Breast epithelium (tissue), 4 donors: ENCODE data around the gene ALKBH2. TPM values are rescaled to one million over a fixed set of nuclear protein-coding genes. Genes with fewer than 3 reads are reported as not detected.
A peak's percentile ranks its signal among the peaks of the same experiment; 100 is the strongest.

ENCODE experiments used
- DNase-seq, 2 donors: peaks; one replicate each; pipeline ENCODE4 v3.0.0-alpha.2; 2019; ENCODE audit warnings: low spot score in 2 of 2
- H3K27ac ChIP-seq, 2 donors: fragments of 200-600 bp; sonication (generic) in 1 of 2; one replicate each; pipeline ENCODE4 v1.5.1; 2016 to 2019; ENCODE audit warnings: mild to moderate bottlenecking in 1 of 2
- H3K27me3 ChIP-seq, 2 donors: fragments of 200-600 bp; sonication (generic) in 1 of 2; one replicate each; pipeline versions ENCODE4 v1.5.1 to v1.6.0; 2017 to 2019; ENCODE audit warnings: control low read depth in 1 of 2, mild to moderate bottlenecking in 1 of 2
- H3K36me3 ChIP-seq: fragments of 200-600 bp; one replicate; pipeline ENCODE4 v1.5.1; 2019
- H3K4me1 ChIP-seq, 2 donors: fragments of 200-600 bp; sonication (generic); one replicate each; pipeline ENCODE4 v1.5.1; 2016 to 2019; ENCODE audit warnings: control low read depth in 1 of 2
- H3K4me3 ChIP-seq, 3 donors: fragments of 200-600 bp; sonication (generic); 1 replicate in 2 of 3; 2 replicates in 1 of 3; pipeline ENCODE4 v1.5.1; 2016 to 2019; ENCODE audit warnings: mild to moderate bottlenecking in 3 of 3, moderate library complexity in 2 of 3
- H3K9me3 ChIP-seq, 2 donors: fragments of 200-600 bp; sonication (generic) in 1 of 2; one replicate each; pipeline ENCODE4 v1.5.1; 2016 to 2019; ENCODE audit warnings: control low read depth in 1 of 2
- CTCF ChIP-seq, 3 donors: fragments of 450-650 bp; IDR thresholded peaks; one replicate each; pipeline ENCODE4 v1.5.1; 2016 to 2017; ENCODE audit warnings: antibody characterized with exemption in 3 of 3, mild to moderate bottlenecking in 3 of 3, moderate library complexity in 3 of 3
- POLR2A ChIP-seq: fragments of 450-650 bp; IDR thresholded peaks from one replicate; pipeline ENCODE4 v1.6.1; 2016; ENCODE audit warnings: antibody characterized with exemption, mild to moderate bottlenecking, moderate library complexity
- POLR2AphosphoS5 ChIP-seq, 3 donors: sonication (generic); formaldehyde crosslinking; IDR thresholded peaks; one replicate each; pipeline ENCODE4 v1.6.1; 2017; ENCODE audit warnings: antibody characterized with exemption in 3 of 3
- intact Hi-C: fragments of 100-400 bp; cut with DNase I; formaldehyde crosslinking; loops from one replicate; pipeline ENCODE4 v1.15.1; 2023; ENCODE audit warnings: low total_unique reads
- total RNA-seq, 3 donors: library from RNA; depleted of rRNA; stranded (reverse); fragments of >200 nt; gene quantifications; one replicate each; pipeline ENCODE4 v1.1.0, GENCODE V29; 2016

The ALKBH2 gene
- total RNA-seq, 3 donors from 2014 or later: 18.9 to 27.2 (median 18.9) TPM

GRCh38 chr12:109113661-109114321 lies 20.5 kb upstream of the ALKBH2 start:
- intact Hi-C loops: no loop called here
- peak overlapping the region; percentile 33 to 77 for H3K27ac ChIP-seq
- H3K4me3 ChIP-seq: no peak overlapping the region
- no peak for DNase-seq
- no peaks in the 10 kb centered on the region for H3K36me3 ChIP-seq
- H3K27me3 ChIP-seq: no peaks in the 10 kb centered on the region
- no peaks in the 10 kb centered on the region for H3K9me3 ChIP-seq
- no peak for TF ChIP-seq POLR2AphosphoS5 (IDR thresholded peaks at IDR 0.05)
- no peak for TF ChIP-seq POLR2A
- no peak for TF ChIP-seq CTCF (IDR thresholded peaks at IDR 0.05)
- H3K4me1 ChIP-seq: peaks cover 0 to 11% of the 10 kb centered on the region in 2 donors

GRCh38 chr12:109112720-109113465 lies 19.6 kb upstream of the ALKBH2 start:
- Histone ChIP-seq H3K4me1 (peaks cover 0 to 11% of the 10 kb centered on the region in 2 donors), H3K27me3 (no peaks in the 10 kb centered on the region), H3K27ac (peak overlapping the region in 1 of 2 donors; percentile 33), H3K36me3 (no peaks in the 10 kb centered on the region), H3K9me3 (no peaks in the 10 kb centered on the region), H3K4me3 (no peak overlapping the region)
- intact Hi-C loops: no loop called here
- DNase-seq: no peak
- no peak for TF ChIP-seq POLR2AphosphoS5 (IDR thresholded peaks at IDR 0.05)
- TF ChIP-seq POLR2A: no peak
- no peak for TF ChIP-seq CTCF (IDR thresholded peaks at IDR 0.05)

- Histone ChIP-seq H3K4me3 (peak overlapping the region; percentile 49 to 80 (median 65)), H3K27me3 (no peaks in the 10 kb centered on the region), H3K4me1 (peaks cover 0 to 11% of the 10 kb centered on the region in 2 donors), H3K9me3 (no peaks in the 10 kb centered on the region), H3K27ac (peak overlapping the region; percentile 92 to 94), H3K36me3 (no peaks in the 10 kb centered on the region)
- DNase-seq: peak; percentile 77 to 81
- TF ChIP-seq POLR2AphosphoS5 (IDR thresholded peaks at IDR 0.05) (peak; percentile 77 to 92 (median 90)), CTCF (IDR thresholded peaks at IDR 0.05) (no peak), POLR2A (peak; percentile 27)
- intact Hi-C loops: no loop called here
Observed at GRCh38 chr12:109110988-109111495, 17.8 kb upstream of the ALKBH2 start.

GRCh38 chr12:109109746-109110350 lies 16.6 kb upstream of the ALKBH2 start:
- DNase-seq: no peak
- Histone ChIP-seq H3K27ac (peak overlapping the region; percentile 54 to 92), H3K36me3 (no peaks in the 10 kb centered on the region), H3K9me3 (no peaks in the 10 kb centered on the region), H3K27me3 (no peaks in the 10 kb centered on the region), H3K4me3 (no peak overlapping the region), H3K4me1 (peaks cover 0 to 11% of the 10 kb centered on the region in 2 donors)
- no peak for TF ChIP-seq POLR2AphosphoS5 (IDR thresholded peaks at IDR 0.05)
- no peak for TF ChIP-seq POLR2A
- no peak for TF ChIP-seq CTCF (IDR thresholded peaks at IDR 0.05)
- intact Hi-C loops: loop anchor here (10.0 kb wide), 1 partner anchor 755 kb away; no protein-coding TSS in a partner anchor
